Osteocyte (in vitro differentiated cells): ENCODE results near the gene COL4A2. TPM values are rescaled to one million over a fixed set of nuclear protein-coding genes. Genes with fewer than 3 reads are reported as not detected.

Experiments
- DNase-seq: peaks from one replicate; pipeline ENCODE4 v3.0.0; 2021; ENCODE audit warnings: mixed read lengths; ENCODE audit not compliant: unreplicated experiment; ENCODE audit errors: extremely low spot score
- H3K27ac Mint-ChIP-seq: one replicate; pipeline ENCODE4 v1.8.0; 2021; ENCODE audit warnings: mild to moderate bottlenecking, mixed read lengths; ENCODE audit not compliant: unreplicated experiment
- H3K27me3 Mint-ChIP-seq: one replicate; pipeline ENCODE4 v1.8.0; 2021; ENCODE audit warnings: mixed read lengths; ENCODE audit not compliant: unreplicated experiment
- H3K36me3 Mint-ChIP-seq: one replicate; pipeline ENCODE4 v1.8.0; 2021; ENCODE audit warnings: mixed read lengths; ENCODE audit not compliant: unreplicated experiment
- H3K4me1 Mint-ChIP-seq: one replicate; pipeline ENCODE4 v1.8.0; 2021; ENCODE audit warnings: mixed read lengths; ENCODE audit not compliant: unreplicated experiment
- H3K4me3 Mint-ChIP-seq: one replicate; pipeline ENCODE4 v1.8.0; 2021; ENCODE audit warnings: mild to moderate bottlenecking, moderate library complexity, mixed read lengths; ENCODE audit not compliant: unreplicated experiment
- H3K9me3 Mint-ChIP-seq: one replicate; pipeline ENCODE4 v1.8.0; 2021; ENCODE audit warnings: mixed read lengths; ENCODE audit not compliant: unreplicated experiment
- total RNA-seq: library from RNA; stranded (reverse); gene quantifications from 2 replicates; pipeline ENCODE4 v1.2.1, GENCODE V29; 2021
- TF ChIP-seq, protein P1 (sequence below): fragments of 200-600 bp; sonication (generic); IDR thresholded peaks from 2 replicates; pipeline ENCODE4 v1.5.0; 2021; ENCODE audit warnings: antibody characterized with exemption, mild to moderate bottlenecking, moderate library complexity

COL4A2 gene
- total RNA-seq, 1 donor from 2014 or later = 2,001 TPM

DNA sequence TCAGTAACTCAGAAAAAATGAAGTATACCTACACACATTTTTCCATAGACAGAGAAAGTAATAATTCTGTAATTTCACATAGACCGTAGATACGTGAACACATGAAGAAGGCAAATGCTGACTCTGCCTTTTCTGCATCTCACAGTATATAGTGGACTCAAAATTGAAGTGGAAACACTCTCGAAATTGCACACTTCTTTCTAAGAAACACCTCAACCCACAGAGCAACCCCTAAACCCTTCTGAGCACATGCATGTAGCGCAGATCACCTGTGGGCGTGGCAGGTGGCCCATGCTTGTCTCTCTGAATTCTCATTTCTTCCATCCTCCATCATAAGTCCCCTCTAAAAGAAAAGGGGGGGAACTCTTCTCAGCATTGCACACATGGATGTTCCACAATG lies 34.9 kb upstream of the COL4A2 start:
- TF ChIP-seq, protein P1, sequence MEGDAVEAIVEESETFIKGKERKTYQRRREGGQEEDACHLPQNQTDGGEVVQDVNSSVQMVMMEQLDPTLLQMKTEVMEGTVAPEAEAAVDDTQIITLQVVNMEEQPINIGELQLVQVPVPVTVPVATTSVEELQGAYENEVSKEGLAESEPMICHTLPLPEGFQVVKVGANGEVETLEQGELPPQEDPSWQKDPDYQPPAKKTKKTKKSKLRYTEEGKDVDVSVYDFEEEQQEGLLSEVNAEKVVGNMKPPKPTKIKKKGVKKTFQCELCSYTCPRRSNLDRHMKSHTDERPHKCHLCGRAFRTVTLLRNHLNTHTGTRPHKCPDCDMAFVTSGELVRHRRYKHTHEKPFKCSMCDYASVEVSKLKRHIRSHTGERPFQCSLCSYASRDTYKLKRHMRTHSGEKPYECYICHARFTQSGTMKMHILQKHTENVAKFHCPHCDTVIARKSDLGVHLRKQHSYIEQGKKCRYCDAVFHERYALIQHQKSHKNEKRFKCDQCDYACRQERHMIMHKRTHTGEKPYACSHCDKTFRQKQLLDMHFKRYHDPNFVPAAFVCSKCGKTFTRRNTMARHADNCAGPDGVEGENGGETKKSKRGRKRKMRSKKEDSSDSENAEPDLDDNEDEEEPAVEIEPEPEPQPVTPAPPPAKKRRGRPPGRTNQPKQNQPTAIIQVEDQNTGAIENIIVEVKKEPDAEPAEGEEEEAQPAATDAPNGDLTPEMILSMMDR = no peak
- Mint-ChIP-seq H3K4me1 (peaks cover 78% of the 10 kb centered on the region), H3K27me3 (no peaks in the 10 kb centered on the region), H3K9me3 (no peaks in the 10 kb centered on the region), H3K4me3 (no peak overlapping the region), H3K36me3 (peaks cover 47% of the 10 kb centered on the region), H3K27ac (peak overlapping the region; percentile 74)
- peak; percentile 15 for DNase-seq

DNA sequence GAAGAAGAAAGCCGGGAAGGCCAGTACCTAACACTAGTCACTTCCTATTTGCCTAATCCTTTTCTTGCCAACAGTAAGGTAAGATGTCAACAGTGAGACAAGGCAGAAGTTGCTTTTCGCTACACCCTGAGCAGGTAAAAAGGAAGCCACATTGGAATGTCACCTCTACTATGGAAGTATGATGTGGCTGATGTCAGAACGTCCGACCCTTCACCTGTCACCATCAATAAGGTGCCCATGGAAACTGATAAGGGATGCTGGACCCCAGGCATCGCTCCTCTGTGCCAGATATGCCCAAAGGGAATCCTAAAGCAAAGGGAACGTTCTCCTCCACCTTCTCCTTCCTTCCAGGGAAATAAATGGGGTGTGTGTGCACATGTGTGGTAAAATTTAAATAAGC lies 34.4 kb upstream of the COL4A2 start:
- H3K9me3 Mint-ChIP-seq = no peaks in the 10 kb centered on the region
- peaks cover 49% of the 10 kb centered on the region for H3K36me3 Mint-ChIP-seq
- no peak overlapping the region for H3K4me3 Mint-ChIP-seq
- peaks cover 81% of the 10 kb centered on the region for H3K4me1 Mint-ChIP-seq
- peak; percentile 25 for DNase-seq
- H3K27me3 Mint-ChIP-seq = no peaks in the 10 kb centered on the region
- H3K27ac Mint-ChIP-seq = peak overlapping the region; percentile 74
- TF ChIP-seq, protein P1 = no peak

DNA sequence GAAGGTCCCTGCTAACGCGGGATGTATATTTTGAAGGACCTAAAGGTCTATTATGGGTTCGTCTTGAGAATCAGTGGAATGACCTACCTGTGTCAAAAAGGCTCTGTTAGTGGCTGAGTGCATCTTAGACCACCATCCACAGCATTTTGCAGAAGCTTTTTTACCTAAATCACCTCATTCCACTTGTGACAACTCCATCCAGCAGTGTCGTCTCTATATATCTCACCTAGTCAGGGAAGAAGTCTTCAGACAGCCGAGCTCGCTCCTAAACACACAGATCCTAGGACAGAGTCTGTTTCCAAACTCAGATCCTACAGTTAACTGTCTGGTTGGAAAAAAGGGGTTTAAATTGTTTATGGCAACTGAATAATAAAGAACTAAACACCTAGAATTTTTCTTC lies 33.8 kb upstream of the COL4A2 start:
- Mint-ChIP-seq H3K4me3 (no peak overlapping the region), H3K36me3 (peaks cover 47% of the 10 kb centered on the region)

DNA sequence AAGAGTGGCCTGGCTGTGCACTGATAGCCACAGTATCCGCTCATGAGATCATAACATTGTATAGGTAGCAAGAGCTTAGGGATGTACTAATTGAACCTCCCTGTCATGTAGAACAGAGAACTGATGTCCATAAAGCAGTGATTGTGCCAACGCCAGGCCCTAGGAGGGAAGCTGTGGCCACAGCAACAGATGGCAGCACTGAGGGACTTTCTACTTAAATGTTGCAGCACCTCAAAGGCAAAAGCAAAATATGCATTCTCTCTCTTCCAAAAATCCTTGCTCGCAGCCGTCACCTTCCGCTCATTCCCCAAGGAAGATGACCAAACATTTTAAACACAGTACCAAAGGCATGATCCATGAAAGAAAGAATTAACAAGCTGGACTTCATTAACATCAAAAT lies 32.4 kb upstream of the COL4A2 start:
- H3K4me3 Mint-ChIP-seq = no peak overlapping the region
- H3K27ac Mint-ChIP-seq = peak overlapping the region; percentile 76
- peaks cover 87% of the 10 kb centered on the region for H3K4me1 Mint-ChIP-seq
- DNase-seq = peak; percentile 48
- H3K9me3 Mint-ChIP-seq = no peaks in the 10 kb centered on the region
- H3K36me3 Mint-ChIP-seq = peaks cover 42% of the 10 kb centered on the region
- H3K27me3 Mint-ChIP-seq = no peaks in the 10 kb centered on the region
- TF ChIP-seq, protein P1 = peak; percentile 48

More for the DNA sequence above, 33.8 kb upstream of the COL4A2 start:
- TF ChIP-seq, protein P1 = no peak
- Mint-ChIP-seq H3K27ac (peak overlapping the region; percentile 62), H3K27me3 (no peaks in the 10 kb centered on the region), H3K4me1 (peaks cover 84% of the 10 kb centered on the region), H3K9me3 (no peaks in the 10 kb centered on the region)
- DNase-seq = peak; percentile 19

DNA sequence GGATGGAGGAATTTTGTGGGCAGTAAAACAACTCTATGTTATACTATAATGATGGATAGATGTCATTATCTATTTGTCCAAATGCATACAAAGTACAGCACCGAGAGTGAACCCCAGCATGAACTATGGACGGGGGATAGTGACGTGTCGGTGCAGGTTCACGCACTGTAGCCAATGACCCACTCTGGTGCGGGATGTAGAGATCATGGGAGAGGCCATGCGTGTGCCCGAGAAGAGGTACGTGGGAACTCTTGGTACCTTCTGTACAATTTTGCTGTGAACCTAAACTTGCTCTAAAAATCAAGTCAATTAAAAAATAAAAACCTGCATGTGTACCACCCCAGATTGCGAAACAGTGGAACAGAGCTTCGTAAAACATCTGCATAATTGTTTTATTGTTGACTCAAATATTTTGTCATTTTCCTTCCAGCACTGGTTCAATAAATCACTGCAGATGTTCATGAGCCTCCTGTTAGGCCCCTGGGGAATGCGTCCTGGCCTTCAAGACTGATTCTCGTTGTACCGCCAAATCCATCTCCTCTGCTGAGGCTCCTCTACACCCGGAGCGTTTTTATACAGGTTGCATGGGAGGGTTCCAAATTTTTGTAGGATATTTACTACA lies 31.0 kb upstream of the COL4A2 start:
- no peaks in the 10 kb centered on the region for H3K9me3 Mint-ChIP-seq
- peak overlapping the region; percentile 76 for H3K27ac Mint-ChIP-seq
- peak; percentile 38 for DNase-seq
- H3K27me3 Mint-ChIP-seq = no peaks in the 10 kb centered on the region
- peaks cover 38% of the 10 kb centered on the region for H3K36me3 Mint-ChIP-seq
- TF ChIP-seq, protein P1 = no peak
- peaks cover 87% of the 10 kb centered on the region for H3K4me1 Mint-ChIP-seq
- peak overlapping the region; percentile 5 for H3K4me3 Mint-ChIP-seq
